ENCODE results near the gene SSH2.

- TF ChIP-seq CTCF (IDR thresholded peaks at IDR 0.05; ENCODE audit: insufficient read depth, low read length, poor library complexity, severe bottlenecking) (no peak), EZH2phosphoT487 (conservative IDR thresholded peaks at IDR 0.05; ENCODE audit: low read length) (no peak)
Measured at GRCh38 chr17:29616300-29617048, 313.6 kb downstream of the SSH2 start.

Measured in SU-DHL-6 (cell line).